Thoracic aorta (tissue), 2 donors: ENCODE results near the gene SCOC. TPM values are rescaled to one million over a fixed set of nuclear protein-coding genes. Genes with fewer than 3 reads are reported as not detected.

ENCODE experiments used
- ATAC-seq: fragments of 150-250 bp; one replicate; pipeline ENCODE4 v1.8.0; 2017; ENCODE audit warnings: low read depth; ENCODE audit not compliant: insufficient number of reproducible peaks, low FRiP score
- DNase-seq: peaks from one replicate; pipeline ENCODE4 v3.0.0-alpha.2; 2020; ENCODE audit warnings: low spot score
- H3K27ac ChIP-seq, 2 donors: fragments of 200-600 bp; sonication (generic); 1 replicate in 1 of 2; 2 replicates in 1 of 2; pipeline ENCODE4 v1.5.1; 2016; ENCODE audit warnings: mild to moderate bottlenecking in 2 of 2, moderate library complexity in 2 of 2
- H3K27me3 ChIP-seq: fragments of 200-600 bp; sonication (generic); replicated peaks from 2 replicates; pipeline ENCODE4 v1.6.0; 2016; ENCODE audit warnings: mild to moderate bottlenecking; ENCODE audit not compliant: insufficient read depth
- H3K36me3 ChIP-seq: fragments of 200-600 bp; sonication (generic); one replicate; pipeline ENCODE4 v1.5.1; 2016
- H3K4me1 ChIP-seq, 2 donors: fragments of 200-600 bp; sonication (generic); 1 replicate in 1 of 2; 2 replicates in 1 of 2; pipeline versions ENCODE4 v1.5.1 to v1.6.0; 2016; ENCODE audit warnings: low read depth in 2 of 2, mild to moderate bottlenecking in 1 of 2; ENCODE audit not compliant: control insufficient read depth in 1 of 2
- H3K4me3 ChIP-seq: fragments of 200-600 bp; sonication (generic); 2 replicates; pipeline ENCODE4 v1.5.1; 2016; ENCODE audit warnings: mild to moderate bottlenecking
- H3K9me3 ChIP-seq: fragments of 200-600 bp; sonication (generic); 2 replicates; pipeline ENCODE4 v1.5.1; 2016
- CTCF ChIP-seq: fragments of 200-600 bp; sonication (generic); IDR thresholded peaks from one replicate; pipeline ENCODE4 v1.5.1; 2019; ENCODE audit warnings: antibody characterized with exemption
- total RNA-seq, 2 donors: library from RNA; depleted of rRNA; stranded (reverse); fragments of >200 nt; gene quantifications; one replicate each; pipeline versions ENCODE4 v1.1.0 to v1.2.3, GENCODE V29; 2016

The SCOC gene
- total RNA-seq, 2 donors from 2014 or later, result 32.0 to 34.4 TPM

GRCh38 chr4:140359562-140360427 is 13.7 kb upstream of the SCOC start:
- peak; percentile 80 for TF ChIP-seq CTCF
- DNase-seq, result no peak

GRCh38 chr4:140361099-140361498 is 12.3 kb upstream of the SCOC start:
- Histone ChIP-seq H3K27me3 (no peaks in the 10 kb centered on the region), H3K36me3 (no peaks in the 10 kb centered on the region), H3K9me3 (no peaks in the 10 kb centered on the region), H3K4me1 (no peaks in the 10 kb centered on the region), H3K4me3 (no peak overlapping the region), H3K27ac (no peak overlapping the region)
- ATAC-seq (no peak), DNase-seq (no peak)
- TF ChIP-seq CTCF, result no peak

More at GRCh38 chr4:140359562-140360427, 13.7 kb upstream of the SCOC start:
- Histone ChIP-seq H3K9me3 (no peaks in the 10 kb centered on the region), H3K27me3 (no peaks in the 10 kb centered on the region), H3K4me3 (no peak overlapping the region), H3K4me1 (no peaks in the 10 kb centered on the region), H3K27ac (no peak overlapping the region), H3K36me3 (no peaks in the 10 kb centered on the region)
- ATAC-seq, result peak; percentile 67

- DNase-seq (no peak), ATAC-seq (no peak)
- TF ChIP-seq CTCF, result no peak
- H3K27ac ChIP-seq, result no peak overlapping the region
- H3K9me3 ChIP-seq, result no peaks in the 10 kb centered on the region
- H3K36me3 ChIP-seq, result no peaks in the 10 kb centered on the region
- H3K4me3 ChIP-seq, result no peak overlapping the region
- no peaks in the 10 kb centered on the region for H3K27me3 ChIP-seq
- no peaks in the 10 kb centered on the region for H3K4me1 ChIP-seq
Measured at GRCh38 chr4:140363051-140363450, 10.4 kb upstream of the SCOC start.

- Histone ChIP-seq H3K9me3 (no peaks in the 10 kb centered on the region), H3K4me1 (no peaks in the 10 kb centered on the region), H3K27me3 (no peaks in the 10 kb centered on the region), H3K36me3 (no peaks in the 10 kb centered on the region), H3K27ac (no peak overlapping the region), H3K4me3 (no peak overlapping the region)
- DNase-seq (no peak), ATAC-seq (no peak)
- TF ChIP-seq CTCF, result no peak
Measured at GRCh38 chr4:140363558-140363957, 9.9 kb upstream of the SCOC start.

GRCh38 chr4:140367738-140368137 is 5.7 kb upstream of the SCOC start:
- H3K9me3 ChIP-seq, result no peaks in the 10 kb centered on the region
- ATAC-seq, result no peak
- TF ChIP-seq CTCF, result no peak

More at GRCh38 chr4:140367738-140368137, 5.7 kb upstream of the SCOC start:
- Histone ChIP-seq H3K27ac (no peak overlapping the region), H3K27me3 (no peaks in the 10 kb centered on the region), H3K4me1 (peaks cover 0 to 4% of the 10 kb centered on the region in 2 donors), H3K4me3 (no peak overlapping the region), H3K36me3 (no peaks in the 10 kb centered on the region)
- DNase-seq, result no peak
